ENCODE data around the gene PKN2.

Gene PKN2

GRCh38 chr1:88658419-88658818 is 25.7 kb upstream of the PKN2 start:
- H3K4me3 ChIP-seq (replicated peaks; ENCODE audit: low read depth, low read length): no peak overlapping the region
- no peak for TF ChIP-seq CTCF (IDR thresholded peaks at IDR 0.05; ENCODE audit: low read length, missing control alignments)
- DNase-seq (ENCODE audit: low read depth): no peak

- no peak overlapping the region for H3K4me3 ChIP-seq (replicated peaks; ENCODE audit: low read depth, low read length)
- DNase-seq (ENCODE audit: low read depth): no peak
- TF ChIP-seq CTCF (IDR thresholded peaks at IDR 0.05; ENCODE audit: low read length, missing control alignments): no peak
Measured at GRCh38 chr1:88659552-88659951, 24.5 kb upstream of the PKN2 start.

GRCh38 chr1:88661188-88661587 is 22.9 kb upstream of the PKN2 start:
- TF ChIP-seq CTCF (IDR thresholded peaks at IDR 0.05; ENCODE audit: low read length, missing control alignments): no peak

GRCh38 chr1:88661951-88662699 is 21.9 kb upstream of the PKN2 start:
- no peak overlapping the region for H3K4me3 ChIP-seq (replicated peaks; ENCODE audit: low read depth, low read length)

More at GRCh38 chr1:88661188-88661587, 22.9 kb upstream of the PKN2 start:
- no peak for DNase-seq (ENCODE audit: low read depth)
- no peak overlapping the region for H3K4me3 ChIP-seq (replicated peaks; ENCODE audit: low read depth, low read length)

GRCh38 chr1:88662723-88663122 is 21.4 kb upstream of the PKN2 start:
- no peak overlapping the region for H3K4me3 ChIP-seq (replicated peaks; ENCODE audit: low read depth, low read length)
- TF ChIP-seq CTCF (IDR thresholded peaks at IDR 0.05; ENCODE audit: low read length, missing control alignments): no peak
- DNase-seq (ENCODE audit: low read depth): no peak

More at GRCh38 chr1:88661951-88662699, 21.9 kb upstream of the PKN2 start:
- no peak for TF ChIP-seq CTCF (IDR thresholded peaks at IDR 0.05; ENCODE audit: low read length, missing control alignments)
- DNase-seq (ENCODE audit: low read depth): no peak

GRCh38 chr1:88668405-88668804 is 15.7 kb upstream of the PKN2 start:
- DNase-seq (ENCODE audit: low read depth): no peak
- no peak for TF ChIP-seq CTCF (IDR thresholded peaks at IDR 0.05; ENCODE audit: low read length, missing control alignments)
- H3K4me3 ChIP-seq (replicated peaks; ENCODE audit: low read depth, low read length): no peak overlapping the region

GRCh38 chr1:88670462-88670861 is 13.6 kb upstream of the PKN2 start:
- H3K4me3 ChIP-seq (replicated peaks; ENCODE audit: low read depth, low read length): no peak overlapping the region
- no peak for DNase-seq (ENCODE audit: low read depth)
- no peak for TF ChIP-seq CTCF (IDR thresholded peaks at IDR 0.05; ENCODE audit: low read length, missing control alignments)

Data from fibroblast of pulmonary artery (primary cell).